ENCODE measurements around the gene SF3B6.

The SF3B6 gene

DNA sequence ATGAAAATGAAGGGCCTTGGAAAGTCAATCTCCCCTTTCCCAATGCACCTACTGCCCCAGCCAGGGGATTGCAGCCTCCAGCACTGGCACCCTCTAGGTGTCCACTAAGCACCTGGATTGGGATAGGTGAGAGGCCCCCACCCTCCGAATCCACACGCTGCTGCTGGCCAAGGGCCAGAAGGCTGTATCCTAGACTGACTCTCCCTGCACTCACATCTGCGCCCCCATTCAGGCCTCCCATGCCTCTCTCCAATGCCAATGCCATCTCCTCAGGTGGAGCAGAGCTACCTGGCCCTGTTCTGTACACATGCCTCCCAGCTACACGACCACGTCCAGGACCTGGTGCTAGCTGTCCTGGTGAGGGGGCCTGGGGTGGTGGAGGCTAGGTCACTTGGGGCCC, 56.4 kb downstream of the SF3B6 start:
- DNase-seq (ENCODE audit: low read depth in 3 of 3): no peak

DNA sequence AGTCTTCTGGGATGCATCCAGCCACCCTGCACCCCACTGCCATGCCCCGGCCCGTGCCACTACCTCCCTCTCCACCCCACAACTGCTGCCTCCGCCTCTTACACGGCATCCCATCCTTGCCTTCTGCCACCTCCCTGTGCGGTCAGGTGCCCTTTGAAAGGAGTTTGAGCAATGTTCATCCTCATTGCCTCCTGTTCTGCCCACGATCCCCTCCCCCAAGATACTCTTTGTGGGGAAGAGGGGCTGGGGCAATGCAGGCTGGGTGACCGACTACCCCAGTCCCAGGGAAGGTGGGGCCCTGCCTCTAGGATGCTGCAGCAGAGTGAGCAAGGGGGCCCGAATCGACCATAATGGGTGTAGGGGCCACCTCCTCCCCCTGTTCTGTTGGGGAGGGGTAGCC, 57.9 kb downstream of the SF3B6 start:
- no peak for DNase-seq (ENCODE audit: low read depth in 3 of 3)

DNA sequence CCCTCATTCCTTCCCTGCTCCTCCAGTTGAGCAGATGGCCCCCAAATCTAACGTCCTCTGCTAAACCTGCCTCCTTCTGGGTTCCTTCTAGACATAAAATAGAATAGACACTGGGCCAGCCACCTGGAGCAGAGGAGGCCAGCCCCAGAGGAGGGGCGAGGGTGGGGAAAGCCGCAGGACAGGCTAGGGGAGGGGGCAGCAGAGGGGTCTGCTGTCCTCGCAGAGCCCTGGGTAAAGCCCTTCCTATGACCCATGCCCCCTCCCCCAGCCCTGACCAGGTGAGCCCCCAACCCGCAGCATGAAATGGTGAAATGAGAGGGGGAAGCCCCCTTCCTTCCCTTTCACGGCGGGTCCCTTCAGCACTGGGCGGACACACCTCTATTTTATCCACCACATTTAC, 58.4 kb downstream of the SF3B6 start:
- DNase-seq (ENCODE audit: low read depth in 3 of 3): no peak

Measured in stimulated activated CD4-positive, alpha-beta T cell treated with anti-CD3 and anti-CD28 coated beads, TNF-alpha, amount 100 ng/mL, for 4 hours (primary cell).